Measurements from ENCODE around the gene PCGF3.

The PCGF3 gene

DNA sequence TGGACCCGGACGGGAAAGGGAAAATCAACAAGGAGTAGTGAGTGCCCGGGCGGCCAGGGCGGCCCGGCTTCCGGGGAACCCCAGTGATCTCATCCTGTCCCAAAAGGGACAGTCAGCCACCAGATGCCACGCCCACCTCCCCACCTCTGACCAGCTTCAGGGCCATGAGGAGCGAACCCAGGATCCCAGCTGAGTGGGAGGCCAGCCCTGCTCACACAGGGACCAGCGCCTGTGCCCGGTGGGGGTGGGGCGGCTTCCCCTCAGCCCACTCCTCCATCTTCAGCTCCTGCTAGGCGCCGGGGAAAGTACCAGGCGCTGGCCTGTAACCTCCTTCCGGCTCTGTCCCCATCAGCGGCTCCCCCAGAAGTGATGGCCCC is 25.1 kb upstream of the PCGF3 start:
- H3K4me3 ChIP-seq (ENCODE audit: low read length): peak overlapping the region; percentile 75
- H3K79me2 ChIP-seq (ENCODE audit: low read length): peaks cover 2% of the 10 kb centered on the region
- no peaks in the 10 kb centered on the region for H3K9me3 ChIP-seq (ENCODE audit: insufficient read depth, low read length)
- no peaks in the 10 kb centered on the region for H3K36me3 ChIP-seq (replicated peaks; ENCODE audit: low read depth, low read length)
- H2AFZ ChIP-seq (ENCODE audit: low read depth, low read length): no peak overlapping the region
- no peaks in the 10 kb centered on the region for H3K27me3 ChIP-seq (ENCODE audit: low read depth, low read length)
- H3K4me1 ChIP-seq (ENCODE audit: low read length): peaks cover 30% of the 10 kb centered on the region
- H4K20me1 ChIP-seq (ENCODE audit: insufficient read depth, low read length): no peaks in the 10 kb centered on the region
- H3K4me2 ChIP-seq (ENCODE audit: low read length): peak overlapping the region; percentile 74
- TF ChIP-seq EZH2phosphoT487 (IDR thresholded peaks at IDR 0.05; ENCODE audit: low read depth): no peak
- TF ChIP-seq, protein P1, sequence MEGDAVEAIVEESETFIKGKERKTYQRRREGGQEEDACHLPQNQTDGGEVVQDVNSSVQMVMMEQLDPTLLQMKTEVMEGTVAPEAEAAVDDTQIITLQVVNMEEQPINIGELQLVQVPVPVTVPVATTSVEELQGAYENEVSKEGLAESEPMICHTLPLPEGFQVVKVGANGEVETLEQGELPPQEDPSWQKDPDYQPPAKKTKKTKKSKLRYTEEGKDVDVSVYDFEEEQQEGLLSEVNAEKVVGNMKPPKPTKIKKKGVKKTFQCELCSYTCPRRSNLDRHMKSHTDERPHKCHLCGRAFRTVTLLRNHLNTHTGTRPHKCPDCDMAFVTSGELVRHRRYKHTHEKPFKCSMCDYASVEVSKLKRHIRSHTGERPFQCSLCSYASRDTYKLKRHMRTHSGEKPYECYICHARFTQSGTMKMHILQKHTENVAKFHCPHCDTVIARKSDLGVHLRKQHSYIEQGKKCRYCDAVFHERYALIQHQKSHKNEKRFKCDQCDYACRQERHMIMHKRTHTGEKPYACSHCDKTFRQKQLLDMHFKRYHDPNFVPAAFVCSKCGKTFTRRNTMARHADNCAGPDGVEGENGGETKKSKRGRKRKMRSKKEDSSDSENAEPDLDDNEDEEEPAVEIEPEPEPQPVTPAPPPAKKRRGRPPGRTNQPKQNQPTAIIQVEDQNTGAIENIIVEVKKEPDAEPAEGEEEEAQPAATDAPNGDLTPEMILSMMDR (IDR thresholded peaks at IDR 0.05; ENCODE audit: low read depth, low read length): no peak
- H3K27ac ChIP-seq (ENCODE audit: low read length): no peak overlapping the region
- H3K9ac ChIP-seq (ENCODE audit: low read length): peak overlapping the region; percentile 54

DNA sequence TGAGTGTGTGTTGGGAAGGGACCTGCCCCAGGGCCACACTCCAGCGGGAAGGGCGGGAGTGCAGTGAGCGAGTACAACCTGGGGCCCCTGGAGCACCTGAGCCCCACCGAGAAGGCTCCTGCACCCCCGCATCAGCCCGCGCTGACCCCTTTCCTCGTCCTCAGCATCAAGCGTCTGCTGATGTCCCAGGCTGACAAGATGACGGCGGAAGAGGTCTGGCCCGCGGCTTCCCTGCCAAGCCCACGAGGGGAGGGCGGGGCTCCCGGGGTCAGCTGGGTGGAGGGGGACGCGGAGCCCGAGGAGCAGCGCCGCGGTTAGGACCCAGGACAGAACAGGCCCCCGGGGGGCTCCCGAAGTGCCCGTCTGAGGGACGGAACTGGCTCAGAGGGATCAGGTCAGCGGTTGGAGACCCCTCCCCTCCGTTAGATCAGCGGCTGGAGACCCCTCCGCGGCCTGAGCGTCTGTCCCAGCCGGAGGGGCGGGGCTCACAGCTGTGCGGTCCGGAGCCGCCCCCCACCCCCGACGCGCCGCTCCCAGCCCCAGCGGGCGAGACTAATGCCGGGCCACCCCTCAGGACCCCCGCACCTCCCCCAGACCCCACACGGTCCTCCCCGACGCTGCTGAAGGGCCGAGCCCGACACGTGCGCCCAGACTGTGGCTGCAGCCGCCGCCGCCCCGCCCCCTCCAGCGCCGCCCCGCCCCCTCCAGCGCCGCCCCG is 24.5 kb upstream of the PCGF3 start:
- Histone ChIP-seq H2AFZ (ENCODE audit: low read depth, low read length) (no peak overlapping the region), H3K4me3 (ENCODE audit: low read length) (peak overlapping the region; percentile 75), H4K20me1 (ENCODE audit: insufficient read depth, low read length) (no peaks in the 10 kb centered on the region), H3K9ac (ENCODE audit: low read length) (peak overlapping the region; percentile 54), H3K4me1 (ENCODE audit: low read length) (peaks cover 25% of the 10 kb centered on the region), H3K79me2 (ENCODE audit: low read length) (no peaks in the 10 kb centered on the region), H3K9me3 (ENCODE audit: insufficient read depth, low read length) (no peaks in the 10 kb centered on the region), H3K4me2 (ENCODE audit: low read length) (peak overlapping the region; percentile 74), H3K36me3 (replicated peaks; ENCODE audit: low read depth, low read length) (no peaks in the 10 kb centered on the region), H3K27me3 (ENCODE audit: low read depth, low read length) (no peaks in the 10 kb centered on the region), H3K27ac (ENCODE audit: low read length) (no peak overlapping the region)
- TF ChIP-seq EZH2phosphoT487 (IDR thresholded peaks at IDR 0.05; ENCODE audit: low read depth): no peak
- TF ChIP-seq, protein P1 (IDR thresholded peaks at IDR 0.05; ENCODE audit: low read depth, low read length): no peak

DNA sequence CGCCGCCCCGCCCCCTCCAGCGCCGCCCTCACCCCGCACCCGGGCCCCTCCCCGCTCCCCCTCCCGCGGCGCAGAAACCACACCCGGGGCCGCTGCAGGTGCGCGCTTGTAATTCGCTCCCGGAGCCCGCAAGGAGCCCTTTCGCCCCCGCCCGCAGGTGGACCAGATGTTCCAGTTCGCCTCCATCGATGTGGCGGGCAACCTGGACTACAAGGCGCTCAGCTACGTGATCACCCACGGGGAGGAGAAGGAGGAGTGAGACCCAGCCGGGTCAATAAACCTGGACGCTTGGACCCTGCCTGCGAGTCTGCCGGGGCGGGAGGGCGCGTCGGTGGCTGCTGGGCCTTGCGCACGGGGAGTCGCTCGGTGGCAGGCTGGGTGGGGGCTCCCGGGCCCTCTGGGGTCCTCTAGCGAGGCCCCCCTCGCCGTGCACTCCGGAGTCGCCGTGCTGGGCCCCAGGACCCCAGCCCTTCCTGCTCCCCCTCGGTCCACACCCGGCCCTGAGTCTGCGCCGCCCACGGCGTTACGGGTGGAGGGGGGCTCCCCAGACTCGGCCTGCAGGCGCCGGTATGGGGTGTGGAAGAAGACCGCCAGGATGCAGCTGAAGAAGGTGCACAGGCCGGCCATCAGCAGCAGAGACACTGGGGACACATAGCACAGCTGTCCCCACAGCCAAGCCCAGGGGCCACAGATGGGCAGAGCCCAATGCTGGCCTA is 23.7 kb upstream of the PCGF3 start:
- Histone ChIP-seq H3K27ac (ENCODE audit: low read length) (no peak overlapping the region), H3K4me1 (ENCODE audit: low read length) (peaks cover 17% of the 10 kb centered on the region)

More for the DNA sequence above, 23.7 kb upstream of the PCGF3 start:
- H3K4me2 ChIP-seq (ENCODE audit: low read length): peak overlapping the region; percentile 65
- no peaks in the 10 kb centered on the region for H3K27me3 ChIP-seq (ENCODE audit: low read depth, low read length)
- TF ChIP-seq, protein P1 (IDR thresholded peaks at IDR 0.05; ENCODE audit: low read depth, low read length): no peak
- TF ChIP-seq EZH2phosphoT487 (IDR thresholded peaks at IDR 0.05; ENCODE audit: low read depth): no peak
- H3K79me2 ChIP-seq (ENCODE audit: low read length): no peaks in the 10 kb centered on the region
- H2AFZ ChIP-seq (ENCODE audit: low read depth, low read length): no peak overlapping the region
- no peaks in the 10 kb centered on the region for H4K20me1 ChIP-seq (ENCODE audit: insufficient read depth, low read length)
- no peaks in the 10 kb centered on the region for H3K36me3 ChIP-seq (replicated peaks; ENCODE audit: low read depth, low read length)
- peak overlapping the region; percentile 75 for H3K4me3 ChIP-seq (ENCODE audit: low read length)
- H3K9me3 ChIP-seq (ENCODE audit: insufficient read depth, low read length): no peaks in the 10 kb centered on the region
- peak overlapping the region; percentile 37; the same call in 1 of the 2 replicates for H3K9ac ChIP-seq (ENCODE audit: low read length)

All from OCI-LY3 (cell line).